Fibroblast of skin of right quadriceps (primary cell): ENCODE measurements around the gene KCTD15.
A peak's percentile ranks its signal among the peaks of the same experiment; 100 is the strongest.

ENCODE experiments used
- DNase-seq: peaks from one replicate; pipeline ENCODE4 v3.0.0-alpha.2; 2013

Gene KCTD15, protein sequence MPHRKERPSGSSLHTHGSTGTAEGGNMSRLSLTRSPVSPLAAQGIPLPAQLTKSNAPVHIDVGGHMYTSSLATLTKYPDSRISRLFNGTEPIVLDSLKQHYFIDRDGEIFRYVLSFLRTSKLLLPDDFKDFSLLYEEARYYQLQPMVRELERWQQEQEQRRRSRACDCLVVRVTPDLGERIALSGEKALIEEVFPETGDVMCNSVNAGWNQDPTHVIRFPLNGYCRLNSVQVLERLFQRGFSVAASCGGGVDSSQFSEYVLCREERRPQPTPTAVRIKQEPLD

DNA sequence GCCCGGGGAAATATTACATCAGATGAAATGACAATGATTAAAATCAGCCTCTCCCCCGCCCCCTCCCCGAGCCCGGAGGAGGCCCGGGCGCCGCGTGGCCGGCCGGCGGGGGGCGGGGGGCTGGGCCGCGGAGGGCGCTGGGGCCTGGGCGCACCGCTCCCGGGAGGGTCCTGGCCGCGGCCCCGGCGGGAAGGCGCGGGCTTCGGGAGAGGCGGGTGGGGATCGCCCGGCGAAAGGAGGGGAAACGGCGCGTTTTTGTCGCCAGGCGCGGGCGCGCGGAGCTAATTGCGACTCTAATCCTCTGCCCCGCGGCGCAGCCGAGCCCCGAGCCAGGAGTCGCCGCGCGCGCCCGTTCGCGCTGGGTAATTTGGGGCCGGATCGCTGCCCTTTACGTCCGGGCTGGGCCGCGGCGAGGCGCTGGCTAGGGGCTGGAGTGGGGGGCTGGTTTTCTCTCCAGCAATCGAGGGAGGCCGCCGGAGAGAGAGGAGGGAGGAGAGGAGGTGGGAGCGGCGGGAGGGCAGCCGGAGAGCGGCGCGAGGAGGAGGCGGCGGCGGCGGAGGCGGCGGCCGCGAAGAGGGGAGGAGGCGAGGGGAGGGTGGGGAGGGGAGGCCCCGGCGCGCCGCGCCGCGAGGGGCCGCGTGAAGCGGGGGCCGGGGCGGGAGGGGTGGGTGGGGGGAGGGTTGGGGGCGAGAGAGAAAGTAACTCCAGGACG is at the start of gene KCTD15:
Gene KCTD15, plus strand, starts transcription at position 707 of the 712 bp plus-strand sequence. CDS start 3,585 bp downstream, outside the sequence.
- peak; percentile 71 for DNase-seq

DNA sequence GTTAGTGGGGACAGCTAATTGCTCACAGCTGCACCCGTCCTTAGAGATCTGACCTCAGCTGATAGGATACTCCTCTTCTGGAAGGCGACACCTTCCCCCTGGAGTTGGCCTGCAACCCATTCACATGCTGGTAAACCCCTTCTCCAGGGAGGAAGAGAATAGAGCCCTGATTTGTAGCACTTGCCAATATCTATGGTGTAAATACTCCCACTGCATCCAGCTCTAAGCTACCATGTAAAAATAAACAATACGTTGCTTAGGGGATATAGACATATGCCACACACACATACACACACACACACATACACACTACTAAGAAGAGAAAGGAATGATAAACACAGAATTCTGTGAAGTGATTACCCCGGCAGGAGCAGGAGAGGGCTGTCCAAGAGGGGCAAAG is 49.4 kb upstream of the KCTD15 start:
- no peak for DNase-seq

DNA sequence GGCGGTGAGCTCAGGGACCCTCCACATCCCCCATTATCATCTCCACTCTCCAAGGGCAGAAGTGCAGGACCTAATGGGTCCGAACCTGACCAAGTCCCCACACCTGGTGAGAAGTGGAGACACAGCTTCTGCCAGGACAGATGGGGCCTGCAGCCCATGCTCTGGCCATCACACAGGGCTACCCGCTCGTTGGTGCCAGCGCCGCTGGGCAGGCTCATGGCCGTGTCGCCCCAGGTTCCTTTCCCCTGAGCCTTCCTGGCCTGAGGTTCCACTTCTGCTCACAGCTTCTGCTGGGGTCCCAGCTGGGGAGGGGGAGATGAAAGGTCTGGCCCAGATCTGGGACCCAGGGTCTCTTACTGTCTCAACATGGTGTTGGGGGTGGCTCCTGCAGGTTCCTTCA is 48.4 kb upstream of the KCTD15 start:
- DNase-seq, result no peak

DNA sequence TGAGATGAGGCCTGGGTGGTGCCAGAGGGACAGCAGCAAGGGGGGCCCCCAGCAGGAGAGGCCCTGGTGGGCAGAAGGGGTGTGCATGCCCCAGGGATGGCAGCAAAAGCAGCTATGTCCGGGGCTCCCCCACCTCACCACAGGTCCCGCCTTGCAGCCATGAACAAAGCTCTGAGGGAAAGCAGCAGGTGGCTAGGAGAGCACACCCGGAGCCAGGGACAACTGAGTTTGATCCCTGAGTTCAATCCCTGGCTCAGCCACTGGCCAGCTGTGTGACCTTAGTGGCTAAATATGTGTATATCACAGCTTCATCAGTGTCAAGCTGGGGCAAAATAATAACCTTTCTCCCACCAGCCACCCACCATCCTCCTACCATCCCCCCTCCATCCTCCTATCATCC is 47.7 kb upstream of the KCTD15 start:
- no peak for DNase-seq

DNA sequence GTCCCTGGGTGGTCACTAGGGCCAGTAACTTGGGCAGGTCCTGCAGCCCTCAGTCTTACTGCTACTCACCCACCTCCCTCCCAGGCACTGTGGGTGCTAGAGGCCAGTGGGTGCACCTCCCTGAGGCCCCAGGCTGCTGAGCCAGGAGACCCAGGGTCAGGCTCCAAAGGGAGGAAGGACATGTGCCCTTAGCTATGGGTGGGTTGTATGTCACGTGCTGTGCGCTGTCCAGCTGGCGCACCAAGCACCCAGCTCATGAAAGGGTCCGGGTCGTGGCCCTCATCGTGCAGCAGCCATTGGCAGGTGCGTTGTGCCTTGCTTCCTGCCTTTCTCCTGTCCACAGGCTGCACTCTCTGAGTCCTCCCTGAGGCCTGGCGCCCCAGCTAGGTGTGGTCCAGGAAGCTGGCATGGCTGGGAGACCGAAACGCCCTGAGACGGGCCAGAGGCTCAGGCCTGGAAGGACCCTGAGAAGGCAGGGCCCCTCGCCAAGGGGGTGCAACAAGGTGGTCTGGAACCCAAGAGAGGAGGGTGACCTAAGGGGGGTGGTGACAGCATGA is 47.0 kb upstream of the KCTD15 start:
- no peak for DNase-seq

DNA sequence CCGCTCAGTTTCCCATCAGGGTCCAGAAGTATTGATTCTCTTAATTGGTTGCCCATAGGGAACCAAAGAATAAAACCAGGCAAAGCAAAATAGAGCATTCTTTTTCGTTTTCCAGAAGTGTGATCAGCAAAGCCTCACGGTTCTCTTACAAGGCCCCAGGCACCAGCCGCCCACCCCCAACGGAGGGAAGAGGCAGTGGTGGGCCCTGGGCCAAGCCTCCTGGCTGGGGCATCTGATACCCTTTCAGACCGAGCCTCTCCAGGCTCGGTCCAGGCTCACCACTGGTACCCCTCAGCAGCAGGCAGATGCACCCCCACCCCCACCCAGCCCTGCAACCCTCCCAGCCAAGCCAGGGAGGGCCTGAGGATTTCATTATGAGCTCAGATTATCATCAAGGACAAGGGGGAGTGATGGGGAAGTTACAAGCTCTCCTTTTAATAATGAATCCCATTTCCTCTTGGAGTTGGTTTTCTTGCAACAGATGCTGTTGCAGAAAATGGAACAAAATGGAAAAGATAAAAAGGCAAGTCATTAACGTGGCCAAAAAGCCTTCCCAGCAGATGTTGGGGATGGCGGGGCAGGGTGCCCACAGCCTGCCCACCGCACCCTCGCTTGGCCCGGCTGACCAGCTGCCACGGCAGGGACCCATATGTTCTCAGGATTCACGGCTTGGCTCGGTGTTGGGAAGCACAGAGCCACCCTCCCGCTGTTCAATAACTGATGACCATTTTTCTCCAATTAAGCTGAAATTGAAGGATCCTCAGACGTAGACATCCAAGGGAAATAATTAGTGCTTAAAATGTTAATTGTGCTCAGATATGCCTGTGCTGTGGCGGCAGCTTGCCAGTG is 45.9 kb upstream of the KCTD15 start:
- DNase-seq, result no peak

DNA sequence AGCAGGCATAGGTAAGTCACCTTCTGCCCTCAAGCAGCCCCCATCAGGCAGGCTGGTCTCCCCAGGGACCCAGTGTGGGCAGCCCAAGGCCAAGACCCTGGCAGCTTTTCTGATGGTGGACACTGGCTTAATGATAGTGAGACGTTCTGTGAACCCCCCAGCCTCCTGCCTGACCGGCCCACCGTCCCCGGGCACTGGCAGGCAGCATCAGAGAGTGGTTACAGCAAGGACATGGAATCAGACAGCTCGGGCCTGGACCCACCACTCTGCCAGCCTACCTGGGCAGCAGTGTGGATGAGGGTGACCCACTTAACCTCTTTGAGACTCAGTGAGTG is 45.3 kb upstream of the KCTD15 start:
- DNase-seq, result no peak

DNA sequence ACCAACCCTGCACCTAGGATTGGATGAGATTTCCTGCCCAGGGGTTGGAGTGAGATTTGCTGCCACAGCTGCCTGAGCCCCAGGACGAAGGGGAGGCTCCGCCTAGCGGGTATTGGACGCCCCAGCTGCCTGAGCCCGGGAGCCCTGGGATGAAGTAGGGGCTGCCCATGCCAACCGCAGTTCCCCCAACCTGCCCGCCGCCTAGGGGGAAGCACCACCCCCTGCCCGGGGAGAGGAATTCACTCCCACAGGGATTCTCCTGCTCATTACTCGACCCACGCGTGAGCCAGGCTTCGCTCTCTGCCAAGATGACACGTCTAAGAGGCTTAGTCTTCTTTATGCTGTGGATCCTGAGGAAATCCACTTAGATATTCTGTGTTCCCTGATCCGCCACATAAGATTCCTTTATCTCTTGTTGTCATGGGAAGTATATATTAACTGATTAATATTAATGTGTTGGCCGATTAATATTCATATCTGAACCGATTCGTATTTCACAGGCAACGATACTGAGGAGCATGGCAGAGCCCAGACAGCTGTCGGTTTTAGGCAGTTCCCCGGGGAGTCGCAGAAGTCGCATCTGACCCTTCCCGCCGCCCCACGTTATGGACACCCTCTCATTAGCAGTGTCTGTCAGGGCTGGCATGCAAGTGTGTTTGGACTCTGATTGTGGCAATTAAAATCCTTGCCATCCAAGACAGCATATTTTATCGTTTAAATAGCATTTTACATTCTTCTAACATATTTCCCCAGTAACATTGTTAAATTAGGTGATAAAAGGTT is 44.5 kb upstream of the KCTD15 start:
- no peak for DNase-seq

DNA sequence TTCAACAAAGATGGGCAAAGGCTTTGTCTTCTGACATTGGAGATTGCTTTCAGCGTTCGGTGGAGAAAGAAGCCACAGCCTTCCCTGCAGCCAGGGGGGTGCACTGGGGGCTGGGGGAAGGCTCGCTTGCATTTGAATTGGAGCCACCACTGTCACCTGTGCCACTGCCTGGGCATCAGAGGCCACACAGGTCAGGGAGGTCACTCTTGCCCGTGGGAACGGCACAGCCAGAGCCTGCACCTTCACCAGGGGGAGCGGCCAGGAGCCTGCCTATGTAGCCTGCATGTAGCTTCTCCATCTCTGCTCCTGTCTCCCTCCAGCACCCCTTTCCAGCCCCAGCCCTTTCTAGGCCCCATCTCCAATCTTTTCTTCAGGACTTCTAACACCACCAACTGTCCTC is 43.7 kb upstream of the KCTD15 start:
- DNase-seq, result no peak

DNA sequence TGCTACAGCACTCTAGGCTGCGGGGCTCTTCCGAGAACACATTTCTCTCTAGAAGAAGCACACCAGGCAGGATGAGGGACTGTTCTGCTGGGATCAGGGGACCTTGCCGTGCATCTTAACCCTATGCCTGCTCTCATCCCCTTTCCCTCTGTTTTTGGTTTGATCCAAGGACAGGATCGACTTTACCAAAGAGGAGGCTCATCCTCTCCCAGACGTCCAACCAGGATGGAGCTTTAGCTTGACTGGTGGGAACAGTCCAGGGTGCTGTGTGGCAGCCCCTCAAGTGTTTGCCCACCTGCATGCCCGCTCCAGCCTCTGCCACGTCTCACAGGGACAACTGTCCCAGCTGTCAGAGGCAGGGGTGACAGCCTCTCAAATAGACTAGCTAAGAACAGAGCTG is 42.3 kb upstream of the KCTD15 start:
- DNase-seq, result no peak

DNA sequence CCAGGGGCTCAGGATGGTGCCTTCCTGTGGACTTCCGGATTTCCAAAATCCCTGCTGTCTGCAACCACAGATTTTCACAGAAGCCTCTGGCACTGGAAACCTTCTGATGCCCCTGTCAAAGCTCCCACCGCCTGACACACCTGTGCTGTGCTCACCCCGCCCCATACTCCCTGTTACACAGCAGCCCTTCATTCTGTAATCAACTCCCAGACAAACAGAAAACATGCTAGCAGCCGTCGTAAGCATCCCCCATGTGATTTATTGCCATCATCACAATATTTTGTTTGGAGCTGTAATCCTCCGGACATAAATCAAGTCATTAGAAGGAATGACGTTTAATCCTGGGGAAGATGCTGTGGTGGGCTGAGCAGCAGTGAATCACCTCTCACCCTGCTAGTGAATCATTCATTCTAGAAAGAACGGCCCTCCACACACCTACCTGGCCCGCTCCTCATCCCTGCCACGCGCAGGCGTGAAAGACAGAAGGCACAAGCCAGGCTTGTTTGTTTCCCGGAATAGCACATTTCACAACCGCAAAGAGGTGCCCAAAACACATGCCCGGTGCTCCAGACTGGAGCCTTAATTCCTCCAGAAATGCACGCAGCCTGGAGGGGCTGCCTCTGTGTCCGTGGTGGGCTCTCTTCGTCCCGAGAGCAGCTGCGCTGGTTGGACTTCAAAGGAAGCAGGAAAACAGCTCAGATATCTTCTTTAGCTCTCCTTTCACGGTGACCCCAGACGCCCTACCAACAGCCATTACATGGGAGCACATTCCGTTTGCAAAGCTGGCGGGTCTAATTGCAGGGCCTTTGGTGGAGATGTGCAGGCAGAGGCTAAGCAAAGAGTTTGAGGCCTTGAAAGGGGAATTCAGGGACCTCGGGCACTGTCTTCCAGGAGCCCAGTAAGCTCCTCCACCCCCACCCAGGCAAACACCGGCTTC is 41.3 kb upstream of the KCTD15 start:
- DNase-seq, result no peak

DNA sequence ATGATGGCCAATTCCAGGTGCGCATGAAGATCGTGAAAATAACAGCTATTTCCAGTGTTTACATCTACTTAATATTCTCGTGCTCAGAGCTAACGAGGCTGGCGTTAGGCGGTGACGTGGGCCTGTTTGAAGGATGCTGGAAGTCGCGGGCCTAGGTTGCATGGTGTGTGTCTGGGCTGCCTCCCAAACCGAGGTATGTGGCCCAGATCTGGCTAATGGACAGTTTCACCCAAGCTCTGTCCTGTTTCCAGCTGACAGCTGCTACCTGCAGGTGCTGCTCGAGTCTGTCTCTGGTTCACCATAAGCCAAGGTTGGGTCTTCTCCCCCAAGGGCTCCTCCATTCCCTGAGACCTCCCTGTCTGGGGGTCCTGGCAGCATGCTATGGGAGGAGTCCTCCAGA is 40.5 kb upstream of the KCTD15 start:
- DNase-seq, result no peak

DNA sequence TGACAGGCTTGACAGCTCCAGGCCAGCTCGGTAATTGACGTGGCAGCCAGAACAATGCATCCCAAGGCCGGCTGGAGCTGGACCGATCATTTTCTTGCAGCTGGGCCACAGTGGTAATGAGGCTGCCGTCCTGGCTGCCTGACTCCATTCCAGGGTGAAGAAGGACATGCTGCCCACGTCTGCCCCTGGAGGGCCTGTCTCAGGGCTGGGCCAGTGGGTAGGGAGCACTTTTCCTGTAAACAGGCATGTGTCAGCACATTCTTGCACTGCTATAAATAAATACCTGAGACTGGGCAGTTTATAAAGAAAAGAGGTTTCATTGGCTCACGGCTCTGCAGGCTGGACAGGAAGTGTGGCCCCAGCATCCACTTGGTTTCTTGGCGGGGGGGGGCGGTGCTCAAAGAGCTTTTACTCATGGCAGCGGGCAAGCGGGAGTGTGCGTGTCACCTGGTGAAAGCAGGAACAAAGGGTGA is 38.1 kb upstream of the KCTD15 start:
- DNase-seq, result no peak

DNA sequence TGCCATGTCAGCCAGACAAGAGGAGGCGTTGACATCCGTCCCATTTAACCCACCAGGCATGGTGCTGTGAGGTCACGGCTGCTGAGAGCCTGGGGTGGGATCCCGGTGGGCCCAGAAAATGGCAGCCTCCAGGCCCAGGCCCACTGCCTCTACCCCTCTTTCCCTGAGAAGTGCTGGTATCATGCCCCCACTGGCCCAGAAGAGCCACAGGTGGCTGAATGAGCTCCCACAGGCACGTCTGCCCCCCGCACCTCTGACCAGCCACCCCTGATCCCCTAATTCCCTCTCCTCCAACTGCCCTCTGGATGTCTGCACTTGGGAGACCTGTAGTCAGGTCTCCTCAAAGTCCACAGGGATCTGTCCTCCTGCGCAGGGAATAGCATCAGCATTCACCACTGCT is 37.3 kb upstream of the KCTD15 start:
- no peak for DNase-seq

DNA sequence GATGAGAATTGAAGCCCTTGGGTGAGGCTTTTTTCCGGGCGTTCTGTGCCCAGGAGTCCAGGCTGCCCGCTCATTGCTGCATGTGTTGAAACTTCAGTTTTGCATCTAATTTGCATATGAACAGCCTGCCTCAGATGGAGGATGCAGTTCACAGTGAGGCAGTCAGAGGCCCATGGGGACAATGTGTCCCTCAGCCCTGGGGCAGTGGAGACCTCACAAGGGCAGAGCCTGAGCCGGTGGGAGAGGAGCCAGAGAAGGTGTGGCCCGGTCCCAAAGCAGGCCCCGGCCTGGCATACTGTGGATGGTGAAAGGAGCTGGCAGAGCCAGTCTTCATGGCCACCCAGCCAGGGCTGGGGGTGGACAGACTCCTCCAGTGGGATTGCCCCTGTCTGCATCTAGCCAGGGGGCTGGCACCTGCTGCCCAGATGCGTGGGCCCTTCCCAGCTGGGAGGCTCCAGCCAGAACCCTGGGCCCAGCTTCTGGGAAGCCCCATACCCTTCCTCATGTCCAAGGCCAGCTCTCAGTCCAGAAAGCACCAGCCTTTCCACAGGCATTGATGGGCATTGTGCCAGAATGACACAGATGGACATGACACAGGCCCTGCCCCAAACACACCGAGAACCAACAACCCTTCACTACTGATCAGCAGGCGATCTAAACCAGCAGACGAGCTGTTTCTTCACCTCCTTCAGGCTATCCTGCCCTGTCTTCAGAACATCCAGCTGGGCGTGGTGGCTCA is 32.9 kb upstream of the KCTD15 start:
- no peak for DNase-seq

DNA sequence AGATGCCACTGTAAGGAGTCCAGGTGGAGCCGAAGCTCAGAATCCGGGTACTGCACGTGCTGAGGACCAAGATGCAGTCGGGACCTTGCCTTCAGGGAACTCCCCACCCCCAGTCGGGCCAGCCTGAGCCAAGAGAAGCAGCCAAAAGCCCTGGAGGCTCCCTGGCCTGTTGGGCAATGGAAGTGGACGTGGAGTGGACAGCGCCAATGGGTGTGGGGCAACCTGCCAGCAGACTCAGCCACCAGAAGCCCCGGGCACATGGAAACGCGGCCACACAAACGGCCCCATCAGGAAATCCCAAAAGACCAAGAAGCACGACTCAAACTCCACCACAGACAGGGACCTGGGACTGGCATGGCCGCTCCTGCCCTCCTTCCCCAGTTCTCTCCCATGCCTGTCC is 30.0 kb upstream of the KCTD15 start:
- DNase-seq, result no peak

DNA sequence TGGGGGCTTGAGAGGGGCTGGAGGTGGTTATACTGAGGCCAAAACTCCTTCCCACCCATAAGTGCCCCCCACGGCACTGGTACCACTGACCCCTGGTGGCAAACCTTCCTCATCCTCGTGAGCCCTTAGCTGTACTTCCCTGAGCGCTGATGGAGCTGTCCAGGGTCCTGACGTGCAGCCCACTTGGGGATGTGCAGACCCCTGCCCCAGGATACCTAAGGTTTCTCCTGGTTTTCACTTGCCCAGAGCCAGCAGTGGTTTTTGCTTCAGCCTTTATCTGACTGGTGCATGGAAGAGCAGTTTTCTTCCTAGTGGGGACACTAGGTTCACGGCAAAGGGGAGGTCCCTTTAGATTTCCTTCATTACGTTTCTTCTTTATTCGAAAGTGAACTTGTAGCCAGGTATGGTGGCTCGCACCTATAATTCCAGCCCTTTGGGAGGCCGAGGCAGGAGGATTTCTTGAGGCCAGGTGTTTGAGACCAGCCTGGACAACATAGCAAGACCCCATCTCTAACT is 28.7 kb upstream of the KCTD15 start:
- peak; percentile 23 for DNase-seq

DNA sequence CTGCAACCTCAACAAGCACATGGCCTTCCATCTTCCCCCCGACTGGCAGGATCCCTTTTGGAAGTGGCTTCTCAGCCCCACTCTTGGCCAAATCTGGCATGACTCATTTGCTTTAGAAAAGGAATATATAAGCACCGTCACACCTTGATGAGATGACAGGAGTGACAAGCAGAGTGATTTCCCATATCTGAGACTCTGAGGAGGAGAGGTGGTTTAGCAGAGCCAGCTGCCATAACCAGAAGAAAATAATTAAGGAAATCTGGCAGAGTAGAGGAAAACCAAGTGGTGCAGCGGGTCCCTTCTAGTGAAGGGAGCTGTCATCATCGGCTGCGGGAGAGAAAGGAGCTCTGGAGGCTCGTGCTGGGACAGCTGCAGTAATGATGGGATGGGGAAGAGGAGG is 27.5 kb upstream of the KCTD15 start:
- no peak for DNase-seq

DNA sequence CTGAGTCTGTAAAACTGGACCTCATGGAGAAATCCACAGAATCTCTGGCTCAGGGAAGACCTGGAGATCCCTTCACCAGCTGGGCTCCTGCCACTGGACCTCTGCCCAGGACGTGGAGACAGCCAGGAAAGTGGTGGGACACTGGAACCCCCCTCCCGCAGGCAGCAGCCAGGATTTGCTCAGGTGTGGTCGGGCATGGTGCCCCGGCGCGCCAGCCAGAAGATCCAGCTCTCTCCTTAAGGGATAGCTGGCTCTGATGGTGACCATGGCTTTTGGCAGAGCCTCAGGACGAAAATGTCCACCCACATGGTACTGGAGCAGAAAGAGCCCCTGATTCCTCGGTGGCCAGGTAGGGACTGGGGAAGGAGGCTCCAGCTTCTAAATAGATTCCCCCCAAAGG is 26.6 kb upstream of the KCTD15 start:
- no peak for DNase-seq

DNA sequence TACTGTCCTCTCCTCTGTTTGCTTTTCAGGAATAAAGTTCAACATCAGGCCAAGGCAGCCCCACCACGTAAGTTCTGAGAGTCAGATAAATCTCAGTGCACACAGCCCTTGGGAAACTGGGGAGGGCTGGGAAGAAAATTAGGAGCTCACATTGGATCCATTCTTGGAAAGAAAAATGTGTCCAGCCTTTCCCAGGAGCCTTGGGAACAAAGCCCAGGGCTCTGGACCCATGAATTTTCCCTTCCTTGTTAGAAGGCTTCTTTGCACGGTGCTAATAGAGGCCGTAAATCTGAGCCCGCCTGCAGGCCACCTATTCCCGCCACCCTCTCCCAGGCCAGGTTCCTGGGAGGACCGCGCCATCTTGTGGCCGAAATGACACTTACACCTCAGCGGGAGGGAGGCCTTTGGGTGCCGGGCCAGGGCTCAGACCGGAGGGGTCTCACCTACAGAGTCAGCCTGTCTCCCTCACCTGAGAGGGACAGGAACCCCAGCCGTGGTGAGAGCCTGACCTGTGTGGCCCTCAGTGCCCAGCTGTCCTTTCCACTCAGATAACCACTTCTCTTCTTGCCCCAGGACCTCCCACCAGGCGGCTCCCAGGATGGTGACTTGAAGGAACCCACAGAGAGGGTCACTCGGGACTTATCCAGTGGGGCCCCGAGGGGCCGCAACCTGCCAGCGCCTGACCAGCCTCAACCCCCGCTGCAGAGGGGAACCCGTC is 25.1 kb upstream of the KCTD15 start:
- peak; percentile 51 for DNase-seq
